ENCODE results near the gene TMEM238L. TPM values are rescaled to one million over a fixed set of nuclear protein-coding genes. Genes with fewer than 3 reads are reported as not detected.

The TMEM238L gene
- total RNA-seq, 2 experiments from 2014 or later = not detected

DNA sequence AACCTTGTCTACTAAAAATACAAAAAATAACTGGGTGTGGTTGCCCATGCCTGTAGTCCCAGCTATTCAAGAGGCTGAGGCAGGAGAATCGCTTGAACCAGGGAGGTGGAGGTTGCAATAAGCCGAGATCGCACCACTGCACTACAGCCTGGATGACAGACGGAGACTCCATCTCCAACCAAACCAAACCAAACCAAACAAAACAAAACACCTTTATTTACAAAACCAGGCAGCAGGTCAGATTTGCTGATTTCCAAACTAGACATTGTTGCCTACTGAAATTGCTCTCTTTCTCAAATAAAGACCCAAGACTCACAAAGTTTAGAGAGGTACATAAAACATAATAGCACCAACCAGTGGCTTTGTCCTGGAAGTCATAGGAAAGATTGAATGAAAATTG, 5.7 kb upstream of the TMEM238L start:
- CTCF ChIA-PET = no interaction called here
- H3K36me3 ChIP-seq (ENCODE audit: insufficient read depth, low read length) = no peaks in the 10 kb centered on the region
- no peaks in the 10 kb centered on the region for H3K27me3 Mint-ChIP-seq
- intact Hi-C loops (cut with DNase I, micrococcal nuclease) = no loop called here
- H3K27ac Mint-ChIP-seq = no peak overlapping the region
- no peak overlapping the region for H3K4me3 ChIP-seq (ENCODE audit: low read length)
- no peak for DNase-seq
- no peaks in the 10 kb centered on the region for H3K9me3 ChIP-seq (ENCODE audit: control insufficient read depth in 1 of 2, insufficient read depth in 1 of 2, low read length in 2 of 2)
- peaks cover 0 to 2% of the 10 kb centered on the region in 2 experiments for H3K27me3 ChIP-seq (ENCODE audit: control insufficient read depth in 1 of 2, insufficient read depth in 2 of 2, low read length in 2 of 2)
- no peaks in the 10 kb centered on the region for H3K4me1 ChIP-seq (ENCODE audit: insufficient read depth, low read length)
- no peaks in the 10 kb centered on the region for H3K9me3 Mint-ChIP-seq
- POLR2A ChIA-PET = no interaction called here
- ATAC-seq (ENCODE audit: poor library complexity) = no peak
- H3K36me3 Mint-ChIP-seq (ENCODE audit: low read depth) = no peaks in the 10 kb centered on the region
- H3K4me3 Mint-ChIP-seq = no peak overlapping the region
- no peak overlapping the region for H3K27ac ChIP-seq (ENCODE audit: low read depth in 1 of 2, low read length in 2 of 2)
- H3K4me1 Mint-ChIP-seq (ENCODE audit: low read depth) = no peaks in the 10 kb centered on the region
- TF ChIP-seq, protein P1, sequence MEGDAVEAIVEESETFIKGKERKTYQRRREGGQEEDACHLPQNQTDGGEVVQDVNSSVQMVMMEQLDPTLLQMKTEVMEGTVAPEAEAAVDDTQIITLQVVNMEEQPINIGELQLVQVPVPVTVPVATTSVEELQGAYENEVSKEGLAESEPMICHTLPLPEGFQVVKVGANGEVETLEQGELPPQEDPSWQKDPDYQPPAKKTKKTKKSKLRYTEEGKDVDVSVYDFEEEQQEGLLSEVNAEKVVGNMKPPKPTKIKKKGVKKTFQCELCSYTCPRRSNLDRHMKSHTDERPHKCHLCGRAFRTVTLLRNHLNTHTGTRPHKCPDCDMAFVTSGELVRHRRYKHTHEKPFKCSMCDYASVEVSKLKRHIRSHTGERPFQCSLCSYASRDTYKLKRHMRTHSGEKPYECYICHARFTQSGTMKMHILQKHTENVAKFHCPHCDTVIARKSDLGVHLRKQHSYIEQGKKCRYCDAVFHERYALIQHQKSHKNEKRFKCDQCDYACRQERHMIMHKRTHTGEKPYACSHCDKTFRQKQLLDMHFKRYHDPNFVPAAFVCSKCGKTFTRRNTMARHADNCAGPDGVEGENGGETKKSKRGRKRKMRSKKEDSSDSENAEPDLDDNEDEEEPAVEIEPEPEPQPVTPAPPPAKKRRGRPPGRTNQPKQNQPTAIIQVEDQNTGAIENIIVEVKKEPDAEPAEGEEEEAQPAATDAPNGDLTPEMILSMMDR (IDR thresholded peaks at IDR 0.05) = no peak

DNA sequence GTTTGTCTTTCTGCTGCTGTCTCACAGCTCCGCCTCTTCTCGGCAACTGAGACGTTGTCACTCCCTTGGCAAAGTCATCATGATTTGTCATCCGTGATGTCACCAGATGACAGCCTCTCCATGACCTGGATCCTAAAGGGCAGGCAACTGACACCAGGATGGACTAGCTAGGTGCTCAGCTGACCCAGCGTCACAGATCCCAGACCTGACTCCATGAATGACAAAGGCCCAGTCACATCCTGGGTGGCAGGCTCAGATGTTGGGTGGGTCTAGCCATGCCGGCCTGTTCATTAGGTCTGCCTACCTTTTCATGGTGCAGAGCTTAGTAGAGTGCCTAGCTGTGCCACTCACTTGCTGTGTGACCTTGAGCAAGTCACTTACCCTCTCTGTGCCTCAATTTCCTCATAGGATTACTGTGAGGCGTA, 3.8 kb upstream of the TMEM238L start:
- TF ChIP-seq, protein P1 (IDR thresholded peaks at IDR 0.05) = no peak
- H3K27ac ChIP-seq (ENCODE audit: low read depth in 1 of 2, low read length in 2 of 2) = no peak overlapping the region
- H3K27me3 ChIP-seq (ENCODE audit: control insufficient read depth in 1 of 2, insufficient read depth in 2 of 2, low read length in 2 of 2) = peaks cover 0 to 2% of the 10 kb centered on the region in 2 experiments
- Mint-ChIP-seq H3K27me3 (no peaks in the 10 kb centered on the region), H3K4me3 (no peak overlapping the region), H3K4me1 (ENCODE audit: low read depth) (no peaks in the 10 kb centered on the region), H3K9me3 (no peaks in the 10 kb centered on the region), H3K27ac (no peak overlapping the region), H3K36me3 (ENCODE audit: low read depth) (no peaks in the 10 kb centered on the region)
- H3K4me3 ChIP-seq (ENCODE audit: low read length) = no peak overlapping the region
- no peaks in the 10 kb centered on the region for H3K4me1 ChIP-seq (ENCODE audit: insufficient read depth, low read length)
- POLR2A ChIA-PET = no interaction called here
- CTCF ChIA-PET = interaction anchor here (0.6 kb wide), 1 partner anchor 139 kb away, joined by 3 read pairs; no protein-coding TSS in a partner anchor
- ATAC-seq (ENCODE audit: poor library complexity) = no peak
- DNase-seq = no peak
- intact Hi-C loops (cut with DNase I, micrococcal nuclease) = no loop called here
- H3K36me3 ChIP-seq (ENCODE audit: insufficient read depth, low read length) = no peaks in the 10 kb centered on the region
- H3K9me3 ChIP-seq (ENCODE audit: control insufficient read depth in 1 of 2, insufficient read depth in 1 of 2, low read length in 2 of 2) = no peaks in the 10 kb centered on the region

- H3K27ac ChIP-seq (ENCODE audit: low read depth in 1 of 2, low read length in 2 of 2) = no peak overlapping the region
- ATAC-seq (ENCODE audit: poor library complexity) (no peak), DNase-seq (no peak)
- H3K4me1 ChIP-seq (ENCODE audit: insufficient read depth, low read length) = no peaks in the 10 kb centered on the region
- H3K9me3 Mint-ChIP-seq = no peaks in the 10 kb centered on the region
- TF ChIP-seq, protein P1 (IDR thresholded peaks at IDR 0.05) = no peak
- ChIA-PET POLR2A (no interaction called here), CTCF (no interaction called here)
- H3K4me3 Mint-ChIP-seq = no peak overlapping the region
- no peaks in the 10 kb centered on the region for H3K4me1 Mint-ChIP-seq (ENCODE audit: low read depth)
- intact Hi-C loops (cut with DNase I, micrococcal nuclease) = no loop called here
- no peak overlapping the region for H3K4me3 ChIP-seq (ENCODE audit: low read length)
- no peak overlapping the region for H3K27ac Mint-ChIP-seq
- no peaks in the 10 kb centered on the region for H3K36me3 Mint-ChIP-seq (ENCODE audit: low read depth)
- no peaks in the 10 kb centered on the region for H3K9me3 ChIP-seq (ENCODE audit: control insufficient read depth in 1 of 2, insufficient read depth in 1 of 2, low read length in 2 of 2)
- H3K27me3 Mint-ChIP-seq = no peaks in the 10 kb centered on the region
- no peaks in the 10 kb centered on the region for H3K27me3 ChIP-seq (ENCODE audit: control insufficient read depth in 1 of 2, insufficient read depth in 2 of 2, low read length in 2 of 2)
- no peaks in the 10 kb centered on the region for H3K36me3 ChIP-seq (ENCODE audit: insufficient read depth, low read length)
These were observed 2.8 kb upstream of the TMEM238L start for GRCh38 chr17:10806545-10807262.
